Glutamatergic neuron (in vitro differentiated cells): ENCODE results near the gene RPS6KB1. TPM values are rescaled to one million over a fixed set of nuclear protein-coding genes. Genes with fewer than 3 reads are reported as not detected.
"Not testable (repeated sequence)": the region's sequence is repeated elsewhere in the genome, so short reads cannot be mapped to it uniquely, and the experiment has no call there.

Experiments
- DNase-seq: peaks from one replicate; pipeline ENCODE4 v3.0.0; 2022
- H3K27ac Mint-ChIP-seq: one replicate; pipeline ENCODE4 v1.8.0; 2020; ENCODE audit warnings: mild to moderate bottlenecking, mixed read lengths, inconsistent platforms; ENCODE audit not compliant: unreplicated experiment
- H3K27me3 Mint-ChIP-seq: one replicate; pipeline ENCODE4 v1.8.0; 2020; ENCODE audit warnings: mild to moderate bottlenecking, moderate library complexity, mixed read lengths, inconsistent platforms; ENCODE audit not compliant: unreplicated experiment
- H3K36me3 Mint-ChIP-seq: one replicate; pipeline ENCODE4 v1.8.0; 2020; ENCODE audit warnings: mild to moderate bottlenecking, mixed read lengths, inconsistent platforms; ENCODE audit not compliant: unreplicated experiment
- H3K4me1 Mint-ChIP-seq: one replicate; pipeline ENCODE4 v1.8.0; 2020; ENCODE audit warnings: mild to moderate bottlenecking, low read depth, mixed read lengths, inconsistent platforms; ENCODE audit not compliant: unreplicated experiment
- H3K4me3 Mint-ChIP-seq: one replicate; pipeline ENCODE4 v1.8.0; 2020; ENCODE audit warnings: mild to moderate bottlenecking, mixed read lengths, inconsistent platforms; ENCODE audit not compliant: unreplicated experiment
- H3K9me3 Mint-ChIP-seq: one replicate; pipeline ENCODE4 v1.8.0; 2020; ENCODE audit warnings: mild to moderate bottlenecking, moderate library complexity, mixed read lengths, inconsistent platforms; ENCODE audit not compliant: unreplicated experiment
- CTCF ChIP-seq: fragments of 200-600 bp; sonication (generic); IDR thresholded peaks from one replicate; pipeline ENCODE4 v1.5.0; 2021; ENCODE audit not compliant: partially characterized antibody, unreplicated experiment
- total RNA-seq: library from RNA; stranded (reverse); fragmentation: NEBNext Ultra II Directional; extraction: Animal tissue kit (Norgen Biotek cat#: 25700); gene quantifications from one replicate; pipeline ENCODE4 v1.2.1, GENCODE V29; 2021; ENCODE audit not compliant: unreplicated experiment

The RPS6KB1 gene
- total RNA-seq, 1 donor from 2014 or later = 45.0 TPM

GRCh38 chr17:59901604-59902003, 8.7 kb downstream of the RPS6KB1 start:
- Mint-ChIP-seq H3K27ac (no peak overlapping the region), H3K36me3 (no peaks in the 10 kb centered on the region), H3K9me3 (no peaks in the 10 kb centered on the region), H3K4me3 (no peak overlapping the region), H3K27me3 (no peaks in the 10 kb centered on the region), H3K4me1 (no peaks in the 10 kb centered on the region)
- no peak for DNase-seq
- no peak for TF ChIP-seq CTCF

GRCh38 chr17:59903455-59903854, 10.5 kb downstream of the RPS6KB1 start:
- Mint-ChIP-seq H3K27me3 (no peaks in the 10 kb centered on the region), H3K4me3 (no peak overlapping the region), H3K27ac (no peak overlapping the region), H3K9me3 (no peaks in the 10 kb centered on the region), H3K4me1 (no peaks in the 10 kb centered on the region), H3K36me3 (no peaks in the 10 kb centered on the region)
- no peak for TF ChIP-seq CTCF
- no peak for DNase-seq

- H3K4me1 Mint-ChIP-seq = no peaks in the 10 kb centered on the region
- TF ChIP-seq CTCF = no peak
- H3K36me3 Mint-ChIP-seq = no peaks in the 10 kb centered on the region
- H3K9me3 Mint-ChIP-seq = no peaks in the 10 kb centered on the region
- no peaks in the 10 kb centered on the region for H3K27me3 Mint-ChIP-seq
- no peak overlapping the region for H3K27ac Mint-ChIP-seq
- DNase-seq = no peak
- no peak overlapping the region for H3K4me3 Mint-ChIP-seq
Measured at GRCh38 chr17:59907467-59907866, 14.5 kb downstream of the RPS6KB1 start.

- no peak for DNase-seq
- TF ChIP-seq CTCF = peak; percentile 74
- Mint-ChIP-seq H3K4me1 (no peaks in the 10 kb centered on the region), H3K36me3 (no peaks in the 10 kb centered on the region), H3K27me3 (peaks cover 1% of the 10 kb centered on the region), H3K4me3 (no peak overlapping the region), H3K27ac (no peak overlapping the region), H3K9me3 (peaks cover 2% of the 10 kb centered on the region)
Measured at GRCh38 chr17:59914274-59914854, 21.4 kb downstream of the RPS6KB1 start.

GRCh38 chr17:59916446-59916845, 23.5 kb downstream of the RPS6KB1 start:
- no peaks in the 10 kb centered on the region for H3K36me3 Mint-ChIP-seq
- no peaks in the 10 kb centered on the region for H3K4me1 Mint-ChIP-seq
- peaks cover 1% of the 10 kb centered on the region for H3K27me3 Mint-ChIP-seq
- H3K4me3 Mint-ChIP-seq = no peak overlapping the region
- no peak for TF ChIP-seq CTCF
- DNase-seq = no peak
- no peak overlapping the region for H3K27ac Mint-ChIP-seq
- peaks cover 2% of the 10 kb centered on the region for H3K9me3 Mint-ChIP-seq

- not testable (repeated sequence) for H3K27ac Mint-ChIP-seq, DNase-seq, H3K4me1 Mint-ChIP-seq, H3K4me3 Mint-ChIP-seq, H3K36me3 Mint-ChIP-seq, H3K27me3 Mint-ChIP-seq, H3K9me3 Mint-ChIP-seq
Measured at GRCh38 chr17:59920637-59921036, 27.7 kb downstream of the RPS6KB1 start.

- not testable (repeated sequence) for H3K27me3 Mint-ChIP-seq, DNase-seq, H3K4me3 Mint-ChIP-seq, H3K27ac Mint-ChIP-seq, H3K4me1 Mint-ChIP-seq, H3K36me3 Mint-ChIP-seq, H3K9me3 Mint-ChIP-seq
Measured at GRCh38 chr17:59930121-59930520, 37.2 kb downstream of the RPS6KB1 start.

- H3K27ac Mint-ChIP-seq = not testable (repeated sequence)
Measured at GRCh38 chr17:59930768-59931167, 37.8 kb downstream of the RPS6KB1 start.

More at GRCh38 chr17:59930768-59931167, 37.8 kb downstream of the RPS6KB1 start:
- not testable (repeated sequence) for H3K9me3 Mint-ChIP-seq, H3K4me1 Mint-ChIP-seq, H3K36me3 Mint-ChIP-seq, DNase-seq, H3K27me3 Mint-ChIP-seq, H3K4me3 Mint-ChIP-seq
